Hepatic stellate cell (primary cell): ENCODE measurements around the gene CLDN7.

Source experiments
- DNase-seq: peaks from one replicate; pipeline ENCODE4 v3.0.0; 2011; ENCODE audit warnings: low spot score

Gene CLDN7

GRCh38 chr17:7237266-7237760 lies 25.0 kb downstream of the CLDN7 start:
- no peak for DNase-seq

GRCh38 chr17:7236808-7237207 lies 25.5 kb downstream of the CLDN7 start:
- no peak for DNase-seq

GRCh38 chr17:7235693-7236665 lies 26.3 kb downstream of the CLDN7 start:
- DNase-seq = no peak

- peak; percentile 98 for DNase-seq
Observed at GRCh38 chr17:7234083-7234951, 28.0 kb downstream of the CLDN7 start, which contains the start of gene DVL2. Gene DVL2, minus strand, starts transcription at chr17:7234517. Its CDS starts 255 bp downstream, at chr17:7234262.

GRCh38 chr17:7233701-7234082 lies 28.6 kb downstream of the CLDN7 start:
- DNase-seq = no peak

- no peak for DNase-seq
Observed at GRCh38 chr17:7232114-7232513, 30.2 kb downstream of the CLDN7 start.

GRCh38 chr17:7229504-7229903 lies 32.8 kb downstream of the CLDN7 start:
- no peak for DNase-seq

GRCh38 chr17:7228920-7229319 lies 33.4 kb downstream of the CLDN7 start:
- no peak for DNase-seq

GRCh38 chr17:7226721-7227710 lies 35.3 kb downstream of the CLDN7 start:
- no peak for DNase-seq

- DNase-seq = no peak
Observed at GRCh38 chr17:7225711-7226331, 36.5 kb downstream of the CLDN7 start.

- DNase-seq = no peak
Observed at GRCh38 chr17:7224661-7225111, 37.6 kb downstream of the CLDN7 start.

GRCh38 chr17:7224110-7224509 lies 38.2 kb downstream of the CLDN7 start:
- no peak for DNase-seq

- DNase-seq = no peak
Observed at GRCh38 chr17:7223375-7223774, 38.9 kb downstream of the CLDN7 start.

- no peak for DNase-seq
Observed at GRCh38 chr17:7222972-7223292, 39.3 kb downstream of the CLDN7 start.

GRCh38 chr17:7222093-7222971 lies 39.9 kb downstream of the CLDN7 start:
- no peak for DNase-seq

GRCh38 chr17:7221278-7222092 lies 40.8 kb downstream of the CLDN7 start:
- DNase-seq = no peak

GRCh38 chr17:7220593-7221277 lies 41.5 kb downstream of the CLDN7 start:
- DNase-seq = peak; percentile 74

GRCh38 chr17:7219812-7220592 lies 42.3 kb downstream of the CLDN7 start, which contains the start of the genes ACADVL and DLG4:
Gene ACADVL, plus strand, starts transcription at chr17:7219938. Its CDS starts 47 bp downstream, at chr17:7219985.
Gene DLG4, minus strand, starts transcription at chr17:7219836.
- DNase-seq = peak; percentile 97
